Smooth muscle cell (in vitro differentiated cells): ENCODE data around the gene NELL2. TPM values are rescaled to one million over a fixed set of nuclear protein-coding genes. Genes with fewer than 3 reads are reported as not detected.
"Not testable (repeated sequence)": the region's sequence is repeated elsewhere in the genome, so short reads cannot be mapped to it uniquely, and the experiment has no call there.

Experiments used
- DNase-seq: peaks from one replicate; lab custom pipeline; 2025; ENCODE audit not compliant: unreplicated experiment; lab: John Stamatoyannopoulos, UW
- H2AFZ ChIP-seq: fragments of 200-600 bp; sonication (generic); 2 replicates; pipeline ENCODE4 v1.6.0; 2016; ENCODE audit warnings: antibody characterized with exemption, low read depth, mild to moderate bottlenecking
- H3F3A ChIP-seq: fragments of 200-600 bp; sonication (generic); 2 replicates; pipeline ENCODE4 v1.6.0; 2017; ENCODE audit warnings: antibody characterized with exemption, low read depth
- H3K27ac ChIP-seq: fragments of 200-600 bp; sonication (generic); 2 replicates; pipeline ENCODE4 v1.5.1; 2016; ENCODE audit warnings: low read depth, mild to moderate bottlenecking
- H3K27me3 ChIP-seq: fragments of 200-600 bp; sonication (generic); 2 replicates; pipeline ENCODE4 v1.6.1; 2016; ENCODE audit warnings: low read depth, mild to moderate bottlenecking
- H3K36me3 ChIP-seq: fragments of 200-600 bp; sonication (generic); 2 replicates; pipeline ENCODE4 v1.5.1; 2016; ENCODE audit warnings: low read depth
- H3K4me1 ChIP-seq: fragments of 200-600 bp; sonication (generic); 2 replicates; pipeline ENCODE4 v1.5.1; 2016; ENCODE audit warnings: low read depth
- H3K4me2 ChIP-seq: fragments of 200-600 bp; sonication (generic); 2 replicates; pipeline ENCODE4 v1.6.0; 2016; ENCODE audit warnings: mild to moderate bottlenecking
- H3K4me3 ChIP-seq: fragments of 200-600 bp; sonication (generic); 2 replicates; pipeline ENCODE4 v1.5.1; 2016; ENCODE audit warnings: mild to moderate bottlenecking
- H3K79me2 ChIP-seq: fragments of 200-600 bp; sonication (generic); 2 replicates; pipeline ENCODE4 v1.6.0; 2016; ENCODE audit warnings: low read depth, mild to moderate bottlenecking
- H3K9ac ChIP-seq: fragments of 200-600 bp; sonication (generic); 2 replicates; pipeline ENCODE4 v1.6.0; 2016; ENCODE audit warnings: low read depth
- H3K9me3 ChIP-seq: fragments of 200-600 bp; sonication (generic); replicated peaks from 2 replicates; pipeline ENCODE4 v1.5.1; 2016; ENCODE audit warnings: low read depth
- H4K20me1 ChIP-seq: fragments of 200-600 bp; sonication (generic); 2 replicates; pipeline ENCODE4 v1.6.0; 2016; ENCODE audit warnings: low read depth
- CTCF ChIP-seq: fragments of 200-600 bp; sonication (generic); IDR thresholded peaks from 2 replicates; pipeline ENCODE4 v1.5.1; 2017; ENCODE audit warnings: borderline replicate concordance, mild to moderate bottlenecking, antibody characterized with exemption; ENCODE audit not compliant: insufficient read depth, poor library complexity, severe bottlenecking
- WGBS: methylation state at CpG from one replicate; pipeline ENCODE4 v1.1.7; 2016; ENCODE audit warnings: low lambda C conversion rate; 5-methylcytosine and 5-hydroxymethylcytosine counted together
- polyA plus RNA-seq: library from polyadenylated mRNA; unstranded; fragments of >200 nt; fragmentation: Nextera tagmentation; extraction: Ambion mirVana; gene quantifications from 2 replicates; pipeline ENCODE4 v1.2.1, GENCODE V29; 2016
- total RNA-seq: library from RNA; depleted of rRNA; stranded (reverse); fragments of >200 nt; gene quantifications from 2 replicates; pipeline ENCODE4 v1.2.3, GENCODE V29; 2014

NELL2 gene
- total and polyA plus RNA-seq, 2 experiments from 2014 or later: 16.8 TPM; not detected in 1

- Histone ChIP-seq H3K36me3 (no peaks in the 10 kb centered on the region), H2AFZ (no peak overlapping the region), H3K9ac (no peak overlapping the region), H4K20me1 (no peaks in the 10 kb centered on the region), H3K9me3 (no peaks in the 10 kb centered on the region), H3K79me2 (no peaks in the 10 kb centered on the region), H3K4me1 (no peaks in the 10 kb centered on the region), H3F3A (no peaks in the 10 kb centered on the region), H3K4me2 (no peak overlapping the region), H3K27ac (no peak overlapping the region), H3K27me3 (no peaks in the 10 kb centered on the region), H3K4me3 (no peak overlapping the region)
- DNase-seq: no peak
- WGBS: 58% methylated on average over 5 of the region's 5 CpGs
- no peak for TF ChIP-seq CTCF
These were observed 38.9 kb downstream of the NELL2 start for GRCh38 chr12:44837114-44837755.

- peak overlapping the region; percentile 31 for H3K27ac ChIP-seq
- H3K27me3 ChIP-seq: no peaks in the 10 kb centered on the region
- no peaks in the 10 kb centered on the region for H3K36me3 ChIP-seq
- 68% methylated on average over 5 of the region's 5 CpGs for WGBS
- no peak for TF ChIP-seq CTCF
- no peak overlapping the region for H3K4me2 ChIP-seq
- no peaks in the 10 kb centered on the region for H3K9me3 ChIP-seq
- no peaks in the 10 kb centered on the region for H3K79me2 ChIP-seq
- no peaks in the 10 kb centered on the region for H3F3A ChIP-seq
- no peak overlapping the region for H3K9ac ChIP-seq
- DNase-seq: no peak
- no peaks in the 10 kb centered on the region for H3K4me1 ChIP-seq
- no peak overlapping the region for H3K4me3 ChIP-seq
- no peak overlapping the region for H2AFZ ChIP-seq
- no peaks in the 10 kb centered on the region for H4K20me1 ChIP-seq
These were observed 40.3 kb downstream of the NELL2 start for GRCh38 chr12:44835641-44836379.

- not testable (repeated sequence) for H3K4me1 ChIP-seq, H3K4me3 ChIP-seq, H3F3A ChIP-seq, H2AFZ ChIP-seq, H3K27me3 ChIP-seq, H3K4me2 ChIP-seq, H3K9me3 ChIP-seq, H4K20me1 ChIP-seq, H3K36me3 ChIP-seq, H3K79me2 ChIP-seq, H3K9ac ChIP-seq, DNase-seq
- peak overlapping the region; percentile 31 for H3K27ac ChIP-seq
- WGBS: 95% methylated on average over 5 of the region's 7 CpGs
These were observed 41.1 kb downstream of the NELL2 start for GRCh38 chr12:44834996-44835395.

- Histone ChIP-seq H4K20me1 (no peaks in the 10 kb centered on the region), H3K4me1 (no peaks in the 10 kb centered on the region), H3K27ac (no peak overlapping the region), H3K4me2 (no peak overlapping the region), H3K79me2 (no peaks in the 10 kb centered on the region), H2AFZ (no peak overlapping the region), H3K27me3 (no peaks in the 10 kb centered on the region), H3K9me3 (no peaks in the 10 kb centered on the region), H3K36me3 (no peaks in the 10 kb centered on the region), H3K4me3 (no peak overlapping the region), H3F3A (no peaks in the 10 kb centered on the region), H3K9ac (no peak overlapping the region)
- DNase-seq: no peak
- WGBS: 83% methylated on average over 5 of the region's 5 CpGs
- no peak for TF ChIP-seq CTCF
These were observed 42.6 kb downstream of the NELL2 start for GRCh38 chr12:44833561-44833960.
